AG04450 (cell line): ENCODE results near the gene IBA57. TPM values are rescaled to one million over a fixed set of nuclear protein-coding genes. Genes with fewer than 3 reads are reported as not detected.

ENCODE experiments used
- CTCF ChIA-PET: fragments of 300-600, 350-600 bp; formaldehyde crosslinking; extraction: SDS; loops from one replicate; lab custom pipeline; 2022; ENCODE audit warnings: antibody characterized with exemption, inconsistent platforms; lab: Charles Lee
- POLR2A ChIA-PET: fragments of 350-600 bp; formaldehyde crosslinking; extraction: SDS; loops from one replicate; lab custom pipeline; 2021; ENCODE audit warnings: antibody characterized with exemption, inconsistent platforms; lab: Yijun Ruan, JAX
- DNase-seq: peaks from one replicate; pipeline ENCODE4 v3.0.0-alpha.2; 2011; ENCODE audit warnings: low read depth, low spot score
- H3K27ac ChIP-seq: one replicate; pipeline ENCODE4 v1.5.1; 2012; ENCODE audit warnings: low read depth, low read length, control low read depth
- H3K27me3 ChIP-seq: one replicate; pipeline ENCODE4 v1.6.0; 2012; ENCODE audit warnings: low read length; ENCODE audit not compliant: control insufficient read depth, insufficient read depth
- H3K4me3 ChIP-seq: 2 replicates; pipeline ENCODE4 v1.5.1; 2011; ENCODE audit warnings: mild to moderate bottlenecking, low read depth, low read length, control low read depth
- H3K9me3 ChIP-seq: 2 replicates; pipeline ENCODE4 v1.5.1; 2012; ENCODE audit warnings: low read length; ENCODE audit not compliant: control insufficient read depth, insufficient read depth
- CTCF ChIP-seq: IDR thresholded peaks from 2 replicates; pipeline ENCODE4 v1.5.1; 2011; ENCODE audit warnings: low read depth, low read length, control low read depth, inconsistent platforms
- polyA plus RNA-seq: library from polyadenylated mRNA; depleted of rRNA; stranded (reverse); fragments of >200 nt; gene quantifications from 2 replicates; pipeline ENCODE4 v1.2.3, GENCODE V29; 2011

Gene IBA57
- polyA plus RNA-seq, 1 experiment = 1.4 TPM

GRCh38 chr1:228210076-228210651, 44.6 kb downstream of the IBA57 start:
- Histone ChIP-seq H3K4me3 (no peak overlapping the region), H3K27me3 (peaks cover 3% of the 10 kb centered on the region), H3K27ac (no peak overlapping the region), H3K9me3 (peaks cover 3% of the 10 kb centered on the region; the same call in 1 of the 2 replicates)
- no peak for TF ChIP-seq CTCF
- ChIA-PET CTCF (no interaction called here), POLR2A (no interaction called here)
- DNase-seq = no peak

- POLR2A ChIA-PET = no interaction called here
- CTCF ChIA-PET = no interaction called here
- Histone ChIP-seq H3K9me3 (peaks cover 3% of the 10 kb centered on the region; the same call in 1 of the 2 replicates), H3K4me3 (no peak overlapping the region), H3K27me3 (peaks cover 3% of the 10 kb centered on the region), H3K27ac (no peak overlapping the region)
- no peak for DNase-seq
- TF ChIP-seq CTCF = no peak
Observed at GRCh38 chr1:228210712-228211530, 45.3 kb downstream of the IBA57 start.

- no peak overlapping the region for H3K27ac ChIP-seq
- ChIA-PET CTCF (interaction anchor here (0.8 kb wide), 1 partner anchor 11 kb away, joined by 3 read pairs; no protein-coding TSS in a partner anchor), POLR2A (no interaction called here)
- DNase-seq = no peak
- H3K9me3 ChIP-seq = peaks cover 3% of the 10 kb centered on the region; the same call in 1 of the 2 replicates
- H3K4me3 ChIP-seq = no peak overlapping the region
- no peak for TF ChIP-seq CTCF
- peaks cover 3% of the 10 kb centered on the region for H3K27me3 ChIP-seq
Observed at GRCh38 chr1:228211531-228212414, 46.2 kb downstream of the IBA57 start.

GRCh38 chr1:228212415-228212965, 46.9 kb downstream of the IBA57 start:
- Histone ChIP-seq H3K9me3 (peaks cover 3% of the 10 kb centered on the region; the same call in 1 of the 2 replicates), H3K4me3 (peak overlapping the region; percentile 73), H3K27ac (no peak overlapping the region), H3K27me3 (peaks cover 3% of the 10 kb centered on the region)
- no peak for TF ChIP-seq CTCF
- ChIA-PET POLR2A (no interaction called here), CTCF (interaction anchor here (0.8 kb wide), 1 partner anchor 11 kb away, joined by 3 read pairs; no protein-coding TSS in a partner anchor)
- no peak for DNase-seq
